HepG2 (cell line): ENCODE data around the gene SLC25A11.

Experiments
- FOXK2 ChIP-seq: fragments of 450-650 bp; IDR thresholded peaks from 2 replicates; pipeline ENCODE4 v1.6.1; 2016
- MED1 ChIP-seq: sonication (generic); formaldehyde crosslinking; IDR thresholded peaks from 2 replicates; pipeline ENCODE4 v1.4.0; 2020; ENCODE audit warnings: missing genetic modification reagents
- TF ChIP-seq, protein P1 (sequence below): sonication (generic); formaldehyde crosslinking; IDR thresholded peaks from 2 replicates; pipeline ENCODE4 v1.5.0; 2020; ENCODE audit warnings: mild to moderate bottlenecking, missing genetic modification reagents, moderate library complexity
- TF ChIP-seq, protein P2 (sequence below): sonication (generic); formaldehyde crosslinking; IDR thresholded peaks from 2 replicates; pipeline ENCODE4 v1.8.1; 2023; ENCODE audit warnings: mild to moderate bottlenecking, inconsistent platforms, moderate library complexity, missing genetic modification reagents, borderline replicate concordance

DNA sequence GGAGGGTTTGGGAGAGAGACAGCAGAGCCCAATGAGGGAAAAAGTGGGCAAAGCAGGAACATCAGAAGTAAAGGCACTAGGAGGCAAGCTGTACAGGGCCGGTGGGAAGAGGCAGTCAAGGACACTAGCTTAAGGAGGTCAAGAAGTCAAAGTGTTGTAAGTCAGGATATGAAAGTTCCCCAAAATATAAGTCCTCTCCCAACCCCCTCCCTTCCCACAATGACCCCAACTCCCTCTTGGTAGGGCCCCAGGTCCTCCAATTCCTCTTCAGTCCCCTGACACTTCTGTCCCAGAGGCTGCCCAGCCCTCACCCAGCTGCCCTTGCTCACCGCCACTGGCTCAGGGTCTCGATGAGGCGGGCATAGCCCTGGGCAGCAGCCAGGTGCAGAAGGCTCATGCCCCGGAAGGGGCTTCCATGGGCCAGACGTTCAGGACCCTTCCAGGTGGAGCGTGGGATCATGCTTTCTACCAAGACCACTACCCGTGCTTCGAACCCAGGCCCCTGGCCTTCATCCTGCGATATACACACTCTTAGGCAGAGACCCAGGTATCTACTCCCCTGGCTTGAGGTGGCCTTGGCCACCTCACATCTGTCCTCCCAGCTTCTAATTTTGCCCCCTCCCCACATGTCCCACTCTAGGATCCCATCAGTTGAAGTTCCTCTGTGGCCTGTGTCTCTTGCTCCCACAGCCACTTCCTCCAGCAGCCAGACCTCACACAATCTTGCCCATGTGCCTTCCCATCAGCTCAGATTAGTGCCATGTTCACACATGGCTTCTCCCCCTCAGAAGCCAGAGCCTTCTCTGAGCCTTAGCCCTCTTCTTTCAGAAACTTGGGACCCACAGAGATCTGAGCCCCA, 33.6 kb upstream of the SLC25A11 start:
- TF ChIP-seq FOXK2 (no peak), MED1 (CRISPR knock-in tag) (no peak)
- TF ChIP-seq, protein P1, sequence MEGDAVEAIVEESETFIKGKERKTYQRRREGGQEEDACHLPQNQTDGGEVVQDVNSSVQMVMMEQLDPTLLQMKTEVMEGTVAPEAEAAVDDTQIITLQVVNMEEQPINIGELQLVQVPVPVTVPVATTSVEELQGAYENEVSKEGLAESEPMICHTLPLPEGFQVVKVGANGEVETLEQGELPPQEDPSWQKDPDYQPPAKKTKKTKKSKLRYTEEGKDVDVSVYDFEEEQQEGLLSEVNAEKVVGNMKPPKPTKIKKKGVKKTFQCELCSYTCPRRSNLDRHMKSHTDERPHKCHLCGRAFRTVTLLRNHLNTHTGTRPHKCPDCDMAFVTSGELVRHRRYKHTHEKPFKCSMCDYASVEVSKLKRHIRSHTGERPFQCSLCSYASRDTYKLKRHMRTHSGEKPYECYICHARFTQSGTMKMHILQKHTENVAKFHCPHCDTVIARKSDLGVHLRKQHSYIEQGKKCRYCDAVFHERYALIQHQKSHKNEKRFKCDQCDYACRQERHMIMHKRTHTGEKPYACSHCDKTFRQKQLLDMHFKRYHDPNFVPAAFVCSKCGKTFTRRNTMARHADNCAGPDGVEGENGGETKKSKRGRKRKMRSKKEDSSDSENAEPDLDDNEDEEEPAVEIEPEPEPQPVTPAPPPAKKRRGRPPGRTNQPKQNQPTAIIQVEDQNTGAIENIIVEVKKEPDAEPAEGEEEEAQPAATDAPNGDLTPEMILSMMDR (CRISPR knock-in tag), result no peak
- TF ChIP-seq, protein P2, sequence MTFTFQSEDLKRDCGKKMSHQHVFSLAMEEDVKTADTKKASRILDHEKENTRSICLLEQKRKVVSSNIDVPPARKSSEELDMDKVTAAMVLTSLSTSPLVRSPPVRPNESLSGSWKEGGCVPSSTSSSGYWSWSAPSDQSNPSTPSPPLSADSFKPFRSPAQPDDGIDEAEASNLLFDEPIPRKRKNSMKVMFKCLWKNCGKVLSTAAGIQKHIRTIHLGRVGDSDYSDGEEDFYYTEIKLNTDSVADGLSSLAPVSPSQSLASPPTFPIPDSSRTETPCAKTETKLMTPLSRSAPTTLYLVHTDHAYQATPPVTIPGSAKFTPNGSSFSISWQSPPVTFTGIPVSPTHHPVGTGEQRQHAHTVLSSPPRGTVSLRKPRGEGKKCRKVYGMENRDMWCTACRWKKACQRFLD (CRISPR knock-in tag), result no peak
